Neural progenitor cell (in vitro differentiated cells): ENCODE measurements around the gene GRIK3. TPM values are rescaled to one million over a fixed set of nuclear protein-coding genes. Genes with fewer than 3 reads are reported as not detected.

ENCODE experiments used
- DNase-seq: peaks from one replicate; pipeline ENCODE4 v3.0.0-alpha.2; 2016; ENCODE audit warnings: low spot score
- H2AFZ ChIP-seq: fragments of 200-600 bp; sonication (generic); replicated peaks from 2 replicates; pipeline ENCODE4 v1.6.1; 2016; ENCODE audit warnings: antibody characterized with exemption
- H3F3A ChIP-seq: fragments of 200-600 bp; sonication (generic); 2 replicates; pipeline ENCODE4 v1.6.1; 2016; ENCODE audit warnings: antibody characterized with exemption, low read depth
- H3K27ac ChIP-seq: fragments of 200-600 bp; sonication (generic); 2 replicates; pipeline ENCODE4 v1.5.1; 2016; ENCODE audit warnings: mild to moderate bottlenecking
- H3K27me3 ChIP-seq: fragments of 200-600 bp; sonication (generic); 2 replicates; pipeline ENCODE4 v1.6.1; 2016; ENCODE audit warnings: mild to moderate bottlenecking, moderate library complexity
- H3K36me3 ChIP-seq: fragments of 200-600 bp; sonication (generic); 2 replicates; pipeline ENCODE4 v1.5.1; 2016
- H3K4me1 ChIP-seq: fragments of 200-600 bp; sonication (generic); 2 replicates; pipeline ENCODE4 v1.6.1; 2016; ENCODE audit warnings: mixed run types
- H3K4me2 ChIP-seq: fragments of 200-600 bp; sonication (generic); 2 replicates; pipeline ENCODE4 v1.6.1; 2016
- H3K4me3 ChIP-seq: fragments of 200-600 bp; sonication (generic); 2 replicates; pipeline ENCODE4 v1.5.1; 2016
- H3K79me2 ChIP-seq: fragments of 200-600 bp; sonication (generic); 2 replicates; pipeline ENCODE4 v1.6.1; 2016; ENCODE audit warnings: low read depth
- H3K9ac ChIP-seq: fragments of 200-600 bp; sonication (generic); 2 replicates; pipeline ENCODE4 v1.6.1; 2016
- H3K9me3 ChIP-seq: fragments of 200-600 bp; sonication (generic); 2 replicates; pipeline ENCODE4 v1.5.1; 2016; ENCODE audit warnings: low read depth
- H4K20me1 ChIP-seq: fragments of 200-600 bp; sonication (generic); 2 replicates; pipeline ENCODE4 v1.6.1; 2016; ENCODE audit warnings: low read depth
- H3K27ac Mint-ChIP-seq: 3 replicates; pipeline ENCODE4 v1.8.0; 2021; ENCODE audit warnings: mixed read lengths
- H3K27me3 Mint-ChIP-seq: 2 replicates; pipeline ENCODE4 v1.8.0; 2022; ENCODE audit warnings: low read depth, mild to moderate bottlenecking, inconsistent platforms, moderate library complexity, mixed read lengths; ENCODE audit not compliant: insufficient read depth
- H3K36me3 Mint-ChIP-seq: 3 replicates; pipeline ENCODE4 v1.8.0; 2021; ENCODE audit warnings: mixed read lengths
- H3K4me1 Mint-ChIP-seq: 3 replicates; pipeline ENCODE4 v1.8.0; 2021; ENCODE audit warnings: mixed read lengths
- H3K4me3 Mint-ChIP-seq: 3 replicates; pipeline ENCODE4 v1.8.0; 2021; ENCODE audit warnings: mild to moderate bottlenecking, moderate library complexity, mixed read lengths
- H3K9me3 Mint-ChIP-seq: 3 replicates; pipeline ENCODE4 v1.8.0; 2020; ENCODE audit warnings: mixed read lengths
- EZH2 ChIP-seq: fragments of 200-600 bp; sonication (generic); IDR thresholded peaks from 2 replicates; pipeline ENCODE4 v1.6.1; 2017; ENCODE audit warnings: antibody characterized with exemption, mild to moderate bottlenecking, moderate library complexity
- EZH2phosphoT487 ChIP-seq: fragments of 200-600 bp; sonication (generic); IDR thresholded peaks from 2 replicates; pipeline ENCODE4 v1.6.1; 2017; ENCODE audit warnings: antibody characterized with exemption
- total RNA-seq: library from RNA; depleted of rRNA; stranded (reverse); fragments of >200 nt; gene quantifications from 2 replicates; pipeline ENCODE4 v1.2.3, GENCODE V29; 2015; ENCODE audit warnings: low replicate concordance
- TF ChIP-seq, protein P1 (sequence below): fragments of 200-600 bp; sonication (generic); IDR thresholded peaks from 2 replicates; pipeline ENCODE4 v1.5.1; 2017; ENCODE audit warnings: antibody characterized with exemption, mild to moderate bottlenecking

GRIK3 gene
- total RNA-seq, 1 donor from 2014 or later = 1.7 TPM

DNA sequence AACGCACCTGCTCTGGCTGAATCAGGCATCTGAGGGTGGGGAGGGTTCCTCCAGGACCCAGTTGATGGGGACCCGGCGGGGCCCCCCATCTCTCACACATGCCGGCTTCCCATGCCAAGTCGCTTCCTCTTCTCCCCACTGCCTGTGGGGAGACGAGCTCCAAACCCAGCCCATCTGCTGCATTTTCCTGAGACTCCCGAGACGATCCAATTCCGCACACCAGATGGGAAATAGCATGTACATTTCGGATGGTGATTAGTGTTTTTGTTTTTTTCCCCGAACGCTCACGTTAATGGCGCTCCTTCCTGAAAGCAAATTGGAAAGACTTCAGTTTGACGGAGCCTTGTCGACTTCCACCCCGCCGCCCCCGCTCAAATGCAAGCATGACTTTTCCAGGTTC is 13.2 kb upstream of the GRIK3 start:
- no peaks in the 10 kb centered on the region for H3K27me3 ChIP-seq
- no peak overlapping the region for H3K4me2 ChIP-seq
- DNase-seq = no peak
- H3K36me3 Mint-ChIP-seq = no peaks in the 10 kb centered on the region
- H3K9me3 Mint-ChIP-seq = no peaks in the 10 kb centered on the region
- H2AFZ ChIP-seq = no peak overlapping the region
- H3F3A ChIP-seq = no peaks in the 10 kb centered on the region
- H3K4me1 Mint-ChIP-seq = peaks cover 4% of the 10 kb centered on the region
- no peak overlapping the region for H3K9ac ChIP-seq
- H3K4me3 ChIP-seq = no peak overlapping the region
- no peaks in the 10 kb centered on the region for H3K36me3 ChIP-seq
- H3K27me3 Mint-ChIP-seq = peaks cover 9% of the 10 kb centered on the region
- H3K9me3 ChIP-seq = no peaks in the 10 kb centered on the region
- peak overlapping the region; percentile 12 for H3K27ac Mint-ChIP-seq
- no peak overlapping the region for H3K27ac ChIP-seq
- TF ChIP-seq, protein P1, sequence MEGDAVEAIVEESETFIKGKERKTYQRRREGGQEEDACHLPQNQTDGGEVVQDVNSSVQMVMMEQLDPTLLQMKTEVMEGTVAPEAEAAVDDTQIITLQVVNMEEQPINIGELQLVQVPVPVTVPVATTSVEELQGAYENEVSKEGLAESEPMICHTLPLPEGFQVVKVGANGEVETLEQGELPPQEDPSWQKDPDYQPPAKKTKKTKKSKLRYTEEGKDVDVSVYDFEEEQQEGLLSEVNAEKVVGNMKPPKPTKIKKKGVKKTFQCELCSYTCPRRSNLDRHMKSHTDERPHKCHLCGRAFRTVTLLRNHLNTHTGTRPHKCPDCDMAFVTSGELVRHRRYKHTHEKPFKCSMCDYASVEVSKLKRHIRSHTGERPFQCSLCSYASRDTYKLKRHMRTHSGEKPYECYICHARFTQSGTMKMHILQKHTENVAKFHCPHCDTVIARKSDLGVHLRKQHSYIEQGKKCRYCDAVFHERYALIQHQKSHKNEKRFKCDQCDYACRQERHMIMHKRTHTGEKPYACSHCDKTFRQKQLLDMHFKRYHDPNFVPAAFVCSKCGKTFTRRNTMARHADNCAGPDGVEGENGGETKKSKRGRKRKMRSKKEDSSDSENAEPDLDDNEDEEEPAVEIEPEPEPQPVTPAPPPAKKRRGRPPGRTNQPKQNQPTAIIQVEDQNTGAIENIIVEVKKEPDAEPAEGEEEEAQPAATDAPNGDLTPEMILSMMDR = no peak
- TF ChIP-seq EZH2phosphoT487 (no peak), EZH2 (no peak)
- H3K4me1 ChIP-seq = peaks cover 10% of the 10 kb centered on the region
- no peak overlapping the region for H3K4me3 Mint-ChIP-seq
- H4K20me1 ChIP-seq = no peaks in the 10 kb centered on the region
- no peaks in the 10 kb centered on the region for H3K79me2 ChIP-seq

DNA sequence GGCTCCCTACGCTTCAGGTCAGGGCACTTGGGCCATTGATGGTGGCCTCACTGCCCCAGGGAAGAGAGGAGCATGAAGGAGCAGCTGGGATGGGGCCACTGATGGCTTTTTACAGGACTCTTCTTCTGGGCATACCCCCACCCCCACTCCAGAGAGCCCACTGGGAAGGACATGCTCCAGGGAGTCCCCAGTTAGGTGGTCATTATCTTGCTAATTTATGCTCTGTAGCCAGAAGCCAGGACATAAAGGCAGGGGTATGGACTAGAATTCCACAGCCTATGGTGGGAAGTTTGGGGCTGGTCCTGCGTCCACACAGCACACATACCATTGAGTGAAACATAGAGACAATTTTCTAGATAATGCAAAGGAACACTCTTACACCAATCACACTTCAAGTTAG is 8.8 kb upstream of the GRIK3 start:
- Histone ChIP-seq H3K9me3 (no peaks in the 10 kb centered on the region), H3K79me2 (no peaks in the 10 kb centered on the region), H4K20me1 (no peaks in the 10 kb centered on the region), H3K4me3 (no peak overlapping the region), H3K27me3 (peaks cover 3% of the 10 kb centered on the region), H3K9ac (no peak overlapping the region), H3K36me3 (no peaks in the 10 kb centered on the region), H3K27ac (no peak overlapping the region), H3F3A (peaks cover 10% of the 10 kb centered on the region), H2AFZ (no peak overlapping the region), H3K4me2 (no peak overlapping the region), H3K4me1 (peaks cover 32% of the 10 kb centered on the region)
- Mint-ChIP-seq H3K4me3 (no peak overlapping the region), H3K27me3 (peaks cover 22% of the 10 kb centered on the region), H3K9me3 (no peaks in the 10 kb centered on the region), H3K4me1 (peaks cover 34% of the 10 kb centered on the region), H3K27ac (no peak overlapping the region), H3K36me3 (no peaks in the 10 kb centered on the region)
- no peak for DNase-seq
- TF ChIP-seq, protein P1 = no peak
- no peak for TF ChIP-seq EZH2phosphoT487
- TF ChIP-seq EZH2 = no peak

DNA sequence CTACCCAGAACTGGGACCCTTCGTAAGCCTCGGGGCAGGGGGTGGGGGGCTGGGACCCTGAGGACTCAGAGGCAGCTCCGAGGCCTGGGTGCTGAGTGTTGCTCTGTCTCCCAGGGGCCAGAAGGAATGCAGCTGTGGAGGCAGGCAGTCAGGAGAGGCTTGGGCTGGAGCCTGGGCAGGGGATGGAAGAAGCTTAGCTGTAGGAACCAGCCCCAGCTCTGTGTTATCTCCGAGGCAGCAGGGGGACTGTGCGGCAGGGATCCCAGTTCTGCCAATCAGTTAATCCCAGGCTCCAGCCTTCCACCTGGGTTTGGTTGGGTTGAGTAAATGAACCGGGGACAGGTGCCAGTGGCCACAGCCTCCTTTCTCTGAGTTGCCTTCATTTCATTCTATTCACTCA is 8.2 kb upstream of the GRIK3 start:
- Histone ChIP-seq H3K79me2 (no peaks in the 10 kb centered on the region), H3K4me3 (no peak overlapping the region), H3K4me2 (no peak overlapping the region), H3K9ac (no peak overlapping the region), H3K27me3 (peaks cover 3% of the 10 kb centered on the region), H4K20me1 (peaks cover 2% of the 10 kb centered on the region), H3F3A (peaks cover 16% of the 10 kb centered on the region), H3K36me3 (no peaks in the 10 kb centered on the region), H3K27ac (no peak overlapping the region), H3K4me1 (peaks cover 38% of the 10 kb centered on the region), H3K9me3 (no peaks in the 10 kb centered on the region), H2AFZ (no peak overlapping the region)
- TF ChIP-seq EZH2 (no peak), EZH2phosphoT487 (no peak)
- TF ChIP-seq, protein P1 = no peak
- DNase-seq = no peak
- Mint-ChIP-seq H3K27ac (no peak overlapping the region), H3K9me3 (no peaks in the 10 kb centered on the region), H3K4me1 (peaks cover 40% of the 10 kb centered on the region), H3K27me3 (peaks cover 25% of the 10 kb centered on the region), H3K36me3 (no peaks in the 10 kb centered on the region), H3K4me3 (no peak overlapping the region)
